Measurements from ENCODE around the gene TMEM191B.
"Not testable (repeated sequence)": the region's sequence is repeated elsewhere in the genome, so short reads cannot be mapped to it uniquely, and the experiment has no call there.

Gene TMEM191B

GRCh38 chr22:18577847-18578246, 50.2 kb downstream of the TMEM191B start:
- H3K36me3 ChIP-seq (ENCODE audit: insufficient read depth); H3K27ac ChIP-seq; H3K4me1 ChIP-seq (ENCODE audit: low read depth, poor library complexity, severe bottlenecking); H3K9ac ChIP-seq; H4K20me1 ChIP-seq (ENCODE audit: insufficient read depth); H2AFZ ChIP-seq (ENCODE audit: low read depth); H3K4me2 ChIP-seq; H3K79me2 ChIP-seq (ENCODE audit: insufficient read depth, low read depth); H3K4me3 ChIP-seq (IDR thresholded peaks at IDR 0.05; ENCODE audit: insufficient read depth, low read depth, low read length); H3K27me3 ChIP-seq (ENCODE audit: insufficient read depth, low read depth): not testable (repeated sequence)

All from KMS-11 (cell line).